Keratinocyte (primary cell): ENCODE results near the gene PTPN13. TPM values are rescaled to one million over a fixed set of nuclear protein-coding genes. Genes with fewer than 3 reads are reported as not detected.

ENCODE experiments used
- DNase-seq: peaks from one replicate; pipeline ENCODE4 v3.0.0-alpha.2; 2011; ENCODE audit warnings: low read depth, missing footprints, low spot score
- FAIRE-seq: peaks from 2 replicates; lab custom pipeline; 2011; peaks lifted over from hg19 to GRCh38; lab: Jason Lieb, UNC
- H2AFZ ChIP-seq: 2 replicates; pipeline ENCODE4 v1.6.0; 2012; ENCODE audit warnings: low read length, control low read depth, inconsistent platforms; ENCODE audit not compliant: control insufficient read depth
- H3K27ac ChIP-seq: 2 replicates; pipeline ENCODE4 v1.5.1; 2011; ENCODE audit warnings: low read length; ENCODE audit not compliant: control insufficient read depth, insufficient read depth
- H3K27me3 ChIP-seq: 3 replicates; pipeline ENCODE4 v1.6.0; 2011; ENCODE audit warnings: low read length; ENCODE audit not compliant: control insufficient read depth, insufficient read depth; ENCODE audit errors: extremely low read depth
- H3K36me3 ChIP-seq, 2 experiments: 2 replicates in 1 of 2; 3 replicates in 1 of 2; pipeline ENCODE4 v1.5.1; 2011; ENCODE audit warnings: low read length in 2 of 2, mild to moderate bottlenecking in 1 of 2; ENCODE audit not compliant: control insufficient read depth in 2 of 2, insufficient read depth in 2 of 2; ENCODE audit errors: extremely low read depth in 1 of 2
- H3K4me1 ChIP-seq: 3 replicates; pipeline ENCODE4 v1.5.1; 2011; ENCODE audit warnings: low read length; ENCODE audit not compliant: control insufficient read depth, insufficient read depth; ENCODE audit errors: extremely low read depth
- H3K4me2 ChIP-seq: 3 replicates; pipeline ENCODE4 v1.6.0; 2011; ENCODE audit warnings: low read depth, low read length; ENCODE audit not compliant: control insufficient read depth, insufficient read depth; ENCODE audit errors: extremely low read depth
- H3K4me3 ChIP-seq, 3 experiments: fragments of 200-600 bp in 1 of 3; sonication (generic) in 1 of 3; 2 replicates in 2 of 3; 3 replicates in 1 of 3; pipeline ENCODE4 v1.5.1; 2011 to 2016; ENCODE audit warnings: low read length in 3 of 3, mild to moderate bottlenecking in 3 of 3, control low read depth in 2 of 3, inconsistent platforms in 1 of 3, low read depth in 1 of 3, mixed read lengths in 1 of 3, mixed run types in 1 of 3, moderate library complexity in 1 of 3; ENCODE audit not compliant: control insufficient read depth in 2 of 3, insufficient read depth in 2 of 3; ENCODE audit errors: extremely low read depth in 1 of 3
- H3K79me2 ChIP-seq: 2 replicates; pipeline ENCODE4 v1.6.0; 2012; ENCODE audit warnings: low read length; ENCODE audit not compliant: control insufficient read depth, insufficient read depth
- H3K9ac ChIP-seq: 3 replicates; pipeline ENCODE4 v1.6.0; 2011; ENCODE audit warnings: low read length; ENCODE audit not compliant: control insufficient read depth, insufficient read depth; ENCODE audit errors: extremely low read depth
- H3K9me1 ChIP-seq: 3 replicates; pipeline ENCODE4 v1.6.0; 2011; ENCODE audit warnings: low read length; ENCODE audit not compliant: control insufficient read depth, insufficient read depth; ENCODE audit errors: extremely low read depth
- H3K9me3 ChIP-seq: 2 replicates; pipeline ENCODE4 v1.5.1; 2012; ENCODE audit warnings: low read depth, low read length; ENCODE audit not compliant: control insufficient read depth
- H4K20me1 ChIP-seq: 3 replicates; pipeline ENCODE4 v1.6.0; 2011; ENCODE audit warnings: low read length; ENCODE audit not compliant: control insufficient read depth, insufficient read depth; ENCODE audit errors: extremely low read depth
- CTCF ChIP-seq, 3 experiments: IDR thresholded peaks in 1 of 3; conservative IDR thresholded peaks in 1 of 3; optimal IDR thresholded peaks in 1 of 3; 2 replicates in 2 of 3; 3 replicates in 1 of 3; pipeline versions ENCODE3 to v1.5.1; 2011; ENCODE audit warnings: low read length in 3 of 3, mild to moderate bottlenecking in 3 of 3, moderate library complexity in 2 of 3, control low read depth in 1 of 3, inconsistent platforms in 1 of 3; ENCODE audit not compliant: insufficient read depth in 2 of 3; ENCODE audit errors: extremely low read depth in 1 of 3
- EZH2 ChIP-seq: IDR thresholded peaks from one replicate; pipeline ENCODE4 v1.6.1; 2012; ENCODE audit warnings: inconsistent platforms, mild to moderate bottlenecking, low read length, moderate library complexity
- dilution Hi-C: fragments of 300-500 bp; cut with MboI; formaldehyde crosslinking; loops from one replicate; pipeline ENCODE4 v1.7.0; 2020; ENCODE audit warnings: low sequenced_read_pairs; ENCODE audit not compliant: extremely low pct_ligation_motif_present
- polyA plus RNA-seq, 5 experiments: library from polyadenylated mRNA; depleted of rRNA in 3 of 5; stranded (reverse) in 3 of 5; stranded (forward) in 1 of 5; unstranded in 1 of 5; fragments of >200 nt; gene quantifications; 1 replicate in 1 of 5; 2 replicates in 3 of 5; 3 replicates in 1 of 5; pipeline versions ENCODE4 v1.2.1 to v1.2.3, GENCODE V29; 2011 to 2012; ENCODE audit warnings: missing spikeins in 2 of 5, low read depth in 1 of 5, low replicate concordance in 1 of 5

PTPN13 gene
- polyA plus RNA-seq, 1 donor (not counting 4 experiments of a cell fraction or from before 2014, with no cell fraction given), result 37.6 TPM

- Histone ChIP-seq H2AFZ (no peak overlapping the region), H3K9me3 (no peaks in the 10 kb centered on the region), H3K27ac (no peak overlapping the region), H3K9me1 (no peaks in the 10 kb centered on the region), H3K4me3 (no peak overlapping the region), H3K4me1 (peaks cover 28% of the 10 kb centered on the region), H3K4me2 (peak overlapping the region; percentile 9), H3K27me3 (no peaks in the 10 kb centered on the region), H4K20me1 (no peaks in the 10 kb centered on the region), H3K9ac (no peak overlapping the region), H3K79me2 (no peaks in the 10 kb centered on the region), H3K36me3 (no peaks in the 10 kb centered on the region)
- peak; percentile 57 for FAIRE-seq
- no peak for TF ChIP-seq CTCF (optimal IDR thresholded peaks at IDR 0.05 in 1 of 3, IDR thresholded peaks at IDR 0.05 in 1 of 3, conservative IDR thresholded peaks at IDR 0.05 in 1 of 3; ENCODE audit: extremely low read depth in 1 of 3, insufficient read depth in 2 of 3, low read length in 3 of 3)
- TF ChIP-seq EZH2, result no peak
- DNase-seq, result no peak
- dilution Hi-C loops, result no loop called here
These were observed 263.4 kb downstream of the PTPN13 start for GRCh38 chr4:86857341-86858052.

Other genes with a start within 250 kb of the PTPN13 start
- 4.7 to 8.2 TPM (median 6.8 TPM) in 3 replicates for gene MAPK10, start 234.3 kb upstream of the PTPN13 start, polyA plus RNA-seq